Measurements from ENCODE around the gene GABRA4.

The GABRA4 gene

DNA sequence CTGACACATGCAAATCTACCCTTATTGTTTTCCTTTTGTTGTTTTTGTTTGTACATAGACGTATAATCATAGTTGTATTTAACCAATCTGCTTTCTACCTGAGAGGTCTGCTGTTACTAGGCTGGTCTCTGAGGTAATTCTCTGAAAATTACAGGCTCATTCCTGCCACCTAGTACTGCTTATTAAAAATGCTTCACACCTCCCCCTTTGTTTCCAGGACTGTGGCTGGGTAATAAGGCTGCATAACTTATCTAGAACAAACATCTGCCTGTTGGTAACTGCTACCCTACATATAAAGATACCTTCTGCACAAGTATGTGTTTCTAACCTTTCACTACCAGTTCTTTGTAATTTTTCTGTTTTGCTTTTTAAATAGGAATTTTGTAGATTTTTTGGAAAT, 118.6 kb downstream of the GABRA4 start:
- H3K4me3 ChIP-seq (ENCODE audit: low read depth, low read length) = no peak overlapping the region
- no peaks in the 10 kb centered on the region for H3K4me1 ChIP-seq (ENCODE audit: control insufficient read depth, insufficient read depth, low read length)
- no peaks in the 10 kb centered on the region for H3K27me3 ChIP-seq (ENCODE audit: control insufficient read depth, insufficient read depth, low read length)
- no peaks in the 10 kb centered on the region for H3K36me3 ChIP-seq (ENCODE audit: control insufficient read depth, insufficient read depth, low read length)
- no peak overlapping the region for H3K9ac ChIP-seq (ENCODE audit: low read depth, low read length)
- no peaks in the 10 kb centered on the region for H3K9me3 ChIP-seq (ENCODE audit: control insufficient read depth, insufficient read depth, low read length)
- no peak overlapping the region for H3K27ac ChIP-seq (ENCODE audit: low read depth, low read length)

DNA sequence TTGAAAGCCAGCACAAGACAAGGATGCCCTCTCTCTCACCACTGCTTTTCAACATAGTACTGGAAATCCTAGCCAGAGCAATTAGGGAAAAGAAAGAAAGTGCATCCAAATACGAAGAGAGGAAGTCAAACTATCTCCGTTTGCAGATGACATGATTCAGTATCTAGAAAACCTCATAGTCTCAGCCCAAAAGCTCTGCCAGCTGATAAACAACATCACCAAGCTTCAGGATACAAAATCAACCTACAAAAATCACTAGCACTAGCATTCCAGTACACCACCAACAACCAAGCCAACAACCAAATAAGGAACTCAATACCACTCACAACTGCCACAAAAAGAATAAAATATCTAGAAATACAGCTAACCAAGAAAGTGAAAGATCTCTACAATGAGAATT, 123.0 kb downstream of the GABRA4 start:
- H3K36me3 ChIP-seq (ENCODE audit: control insufficient read depth, insufficient read depth, low read length) = no peaks in the 10 kb centered on the region
- H3K9ac ChIP-seq (ENCODE audit: low read depth, low read length) = no peak overlapping the region
- H3K4me3 ChIP-seq (ENCODE audit: low read depth, low read length) = no peak overlapping the region
- H3K9me3 ChIP-seq (ENCODE audit: control insufficient read depth, insufficient read depth, low read length) = no peaks in the 10 kb centered on the region
- no peak overlapping the region for H3K27ac ChIP-seq (ENCODE audit: low read depth, low read length)
- no peaks in the 10 kb centered on the region; the same call in 1 of the 2 replicates for H3K4me1 ChIP-seq (ENCODE audit: control insufficient read depth, insufficient read depth, low read length)
- H3K27me3 ChIP-seq (ENCODE audit: control insufficient read depth, insufficient read depth, low read length) = no peaks in the 10 kb centered on the region

Data from HUES48 (cell line).